ENCODE results near the gene CD209.
"Not testable (repeated sequence)": the region's sequence is repeated elsewhere in the genome, so short reads cannot be mapped to it uniquely, and the experiment has no call there.

CD209 gene

DNA sequence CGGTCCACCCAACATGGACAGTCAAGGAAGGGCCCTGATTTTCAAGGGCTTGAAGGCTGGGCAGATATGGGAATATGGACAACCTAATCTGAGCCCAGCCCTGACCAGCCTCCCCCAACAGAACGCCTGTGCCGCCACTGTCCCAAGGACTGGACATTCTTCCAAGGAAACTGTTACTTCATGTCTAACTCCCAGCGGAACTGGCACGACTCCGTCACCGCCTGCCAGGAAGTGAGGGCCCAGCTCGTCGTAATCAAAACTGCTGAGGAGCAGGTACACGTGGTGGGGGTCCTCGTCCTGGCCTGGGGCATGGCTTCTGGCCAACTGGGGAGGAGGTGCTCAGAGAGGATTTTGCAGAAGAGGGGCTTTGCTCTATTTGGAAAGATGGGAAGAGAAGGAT, 19.2 kb upstream of the CD209 start:
- no peak for DNase-seq

DNA sequence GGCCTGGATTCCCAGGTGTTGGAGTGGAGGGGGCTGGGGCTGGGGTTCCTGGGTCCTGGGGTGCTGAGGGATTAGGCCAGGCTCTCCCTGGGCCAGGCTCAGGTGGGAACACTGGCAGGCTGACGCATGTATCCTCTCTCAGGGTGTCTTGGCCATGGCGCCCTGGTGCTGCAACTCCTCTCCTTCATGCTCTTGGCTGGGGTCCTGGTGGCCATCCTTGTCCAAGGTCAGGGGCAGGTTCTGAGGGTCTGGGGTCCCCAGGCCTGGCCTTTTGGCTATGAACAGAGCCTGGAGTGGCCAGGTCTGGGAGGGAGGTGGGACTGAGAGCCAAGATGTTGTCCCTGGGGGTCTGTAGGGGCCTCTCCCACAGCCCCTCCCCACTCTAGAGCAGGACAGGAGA, 17.7 kb upstream of the CD209 start:
- DNase-seq: not testable (repeated sequence)

DNA sequence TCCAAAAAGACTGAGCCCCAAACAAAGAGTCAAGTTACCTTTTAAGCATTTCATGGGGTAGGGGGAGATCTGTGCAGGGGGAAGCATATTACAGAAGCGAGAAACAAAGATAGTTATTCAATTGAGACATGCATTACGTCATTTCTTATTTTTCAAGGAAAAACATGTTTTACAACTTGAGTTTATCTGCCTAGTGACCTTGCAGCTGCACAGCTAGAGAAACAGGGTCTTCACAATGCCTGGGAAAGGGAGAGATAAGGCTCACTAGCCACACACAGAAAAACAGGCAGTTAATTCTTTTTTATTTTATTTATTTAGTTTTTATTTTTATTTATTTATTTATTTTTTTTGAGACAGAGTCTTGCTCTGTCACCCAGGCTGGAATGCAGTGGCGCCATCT, 16.8 kb upstream of the CD209 start:
- not testable (repeated sequence) for DNase-seq

DNA sequence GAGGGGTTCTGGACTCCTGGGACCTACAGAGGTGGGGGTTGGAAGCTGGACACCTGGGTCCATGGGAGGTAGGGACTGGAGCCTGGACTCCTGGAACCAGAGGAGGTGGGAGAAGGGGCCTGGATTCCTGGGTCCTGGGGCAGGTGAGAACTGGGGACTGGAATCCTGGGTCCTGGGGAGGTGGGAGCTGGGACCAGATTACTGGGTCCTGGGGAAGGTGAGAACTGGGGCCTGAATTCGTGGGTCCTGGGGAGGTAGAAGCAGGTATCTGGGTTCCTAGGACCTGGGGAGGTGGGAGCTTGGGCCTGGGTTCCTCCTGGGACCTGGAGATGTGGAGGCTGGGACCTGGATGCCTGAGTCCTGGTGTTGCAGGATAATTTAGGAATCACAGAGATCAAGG, 16.4 kb upstream of the CD209 start:
- DNase-seq: no peak

DNA sequence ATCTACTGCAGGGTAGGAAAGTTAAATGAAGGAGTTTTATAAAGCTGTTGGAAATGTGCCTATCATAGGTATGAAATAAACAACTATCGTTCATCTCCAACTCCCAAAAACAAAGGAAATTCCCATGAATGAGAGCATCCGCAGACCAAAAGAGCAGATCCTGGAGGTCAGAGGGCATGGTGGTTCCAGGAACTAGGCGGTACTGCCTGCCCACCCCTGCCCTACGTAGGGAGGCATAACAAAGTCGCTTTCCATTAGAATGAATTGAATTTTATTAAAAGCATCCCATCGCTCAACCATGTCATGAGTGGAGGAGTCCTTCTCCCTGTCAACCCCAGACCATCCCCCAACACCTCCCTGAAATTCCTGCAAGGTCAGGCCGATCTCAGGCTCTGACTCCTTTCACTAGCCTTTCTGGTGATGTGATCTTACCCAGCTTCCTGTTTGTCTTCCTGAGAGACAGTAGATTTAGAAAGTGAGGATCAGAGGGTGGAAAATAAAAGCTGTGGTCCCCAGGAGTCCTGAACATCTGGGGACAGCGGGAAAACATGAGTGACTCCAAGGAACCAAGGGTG, 15.5 kb upstream of the CD209 start, which contains the start of gene CLEC4M:
Gene CLEC4M (plus strand): TSS at position 525 of the 575 bp plus-strand sequence. CDS start 24 bp downstream, at position 549.
- no peak for DNase-seq

DNA sequence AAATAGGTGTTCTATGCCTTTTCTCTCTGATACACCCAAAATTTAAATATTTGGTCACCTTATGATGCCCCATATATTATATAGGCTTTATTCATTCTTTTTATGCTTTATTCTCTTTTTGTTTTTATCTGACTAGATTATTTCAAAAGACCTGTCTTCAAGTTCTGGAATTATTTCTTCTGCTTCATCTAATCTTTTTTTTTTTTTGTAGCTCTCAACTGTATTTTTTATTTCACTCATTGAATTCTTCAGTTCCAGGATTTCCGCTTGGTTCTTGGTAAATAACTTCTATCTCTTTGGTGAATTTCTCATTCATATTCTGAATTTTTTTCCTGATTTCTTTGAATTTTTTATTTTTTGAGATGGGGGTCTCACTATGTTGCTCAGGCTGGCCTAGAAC, 11.8 kb upstream of the CD209 start:
- no peak for DNase-seq

DNA sequence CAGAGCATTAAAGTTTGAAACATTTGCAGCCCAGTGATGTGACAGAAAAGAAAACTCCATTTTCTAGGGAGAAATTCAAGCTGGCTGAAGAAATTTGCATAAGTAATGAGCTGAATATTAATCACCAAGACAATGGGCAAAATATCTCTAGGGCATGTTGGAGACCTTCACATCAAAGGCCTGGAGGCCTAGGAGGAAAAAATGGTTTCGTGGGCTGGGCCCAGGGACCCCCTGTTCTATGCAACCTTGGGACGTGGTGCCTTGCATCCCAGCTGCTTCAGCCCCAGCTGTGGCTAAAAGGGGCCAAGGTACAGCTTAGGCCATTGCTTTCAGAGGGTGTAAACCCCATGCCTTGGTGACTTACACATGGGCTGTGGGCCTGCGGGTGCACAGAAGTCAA, 10.0 kb upstream of the CD209 start:
- DNase-seq: no peak

DNA sequence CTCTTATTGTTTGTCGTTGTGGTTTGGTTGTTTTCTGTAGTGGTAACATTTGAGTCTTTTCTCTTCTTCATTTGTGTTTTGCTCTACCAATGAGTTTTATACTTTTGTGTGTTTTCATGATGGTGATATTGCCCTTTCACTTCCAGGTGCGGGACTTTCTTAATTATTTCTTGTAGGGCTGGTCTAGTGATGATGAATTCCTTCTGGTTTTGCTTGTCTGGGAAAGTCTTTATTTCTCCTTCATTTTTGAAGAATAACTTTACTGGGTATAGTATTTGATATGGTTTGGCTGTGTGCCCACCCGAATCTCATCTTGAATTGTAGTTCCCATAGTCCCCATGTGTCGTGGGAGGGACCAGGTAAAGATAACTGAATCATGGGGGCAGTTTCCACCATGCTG, 8.9 kb upstream of the CD209 start:
- DNase-seq: no peak

DNA sequence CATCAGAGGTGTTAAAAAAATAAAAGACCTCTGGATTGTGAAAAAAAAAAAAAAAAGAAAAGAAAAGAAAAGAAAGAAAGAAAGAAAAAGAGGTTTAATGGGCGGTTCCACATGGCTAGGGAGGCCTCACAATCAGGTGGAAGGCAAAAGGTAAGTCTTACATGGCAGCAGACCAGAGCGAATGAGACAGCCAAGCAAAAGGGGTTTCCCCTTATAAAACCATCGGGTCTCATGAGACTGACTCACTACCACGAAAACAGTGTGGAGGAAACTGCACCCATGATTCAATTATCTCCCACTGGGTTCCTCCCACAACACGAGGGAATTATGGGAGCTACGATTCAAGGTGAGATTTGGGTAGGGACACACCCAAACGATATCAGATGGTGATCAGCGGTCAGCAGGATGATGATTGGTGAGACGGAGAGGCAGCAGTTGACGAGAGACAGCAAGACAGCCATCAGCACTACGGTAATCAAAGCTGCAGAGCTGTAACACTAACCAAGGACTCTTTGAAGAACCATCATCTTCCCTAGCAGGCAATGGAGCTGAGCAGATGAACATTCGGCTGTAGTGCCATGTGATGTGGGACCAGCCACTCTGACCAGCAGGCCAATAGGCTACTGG, 3.9 kb upstream of the CD209 start:
- DNase-seq: peak; percentile 48

DNA sequence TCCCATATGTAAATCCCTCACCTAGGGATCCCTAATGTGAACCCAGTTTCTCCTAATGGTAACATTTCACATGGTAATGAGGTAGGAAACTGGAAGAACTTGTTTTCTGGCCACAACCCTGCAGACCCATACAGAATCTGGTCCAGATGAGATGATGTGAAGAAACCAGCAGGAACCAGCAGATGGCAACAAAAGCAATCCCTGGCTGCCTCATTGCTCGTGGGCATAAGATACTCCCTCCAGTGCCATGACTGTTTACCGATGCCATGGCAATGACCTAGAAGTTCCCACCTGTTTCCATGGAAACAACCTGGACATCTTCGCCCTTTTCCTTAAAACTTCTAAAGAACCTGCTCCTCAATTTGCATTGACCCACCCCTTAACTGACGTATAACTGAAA, 1.4 kb upstream of the CD209 start:
- no peak for DNase-seq

DNA sequence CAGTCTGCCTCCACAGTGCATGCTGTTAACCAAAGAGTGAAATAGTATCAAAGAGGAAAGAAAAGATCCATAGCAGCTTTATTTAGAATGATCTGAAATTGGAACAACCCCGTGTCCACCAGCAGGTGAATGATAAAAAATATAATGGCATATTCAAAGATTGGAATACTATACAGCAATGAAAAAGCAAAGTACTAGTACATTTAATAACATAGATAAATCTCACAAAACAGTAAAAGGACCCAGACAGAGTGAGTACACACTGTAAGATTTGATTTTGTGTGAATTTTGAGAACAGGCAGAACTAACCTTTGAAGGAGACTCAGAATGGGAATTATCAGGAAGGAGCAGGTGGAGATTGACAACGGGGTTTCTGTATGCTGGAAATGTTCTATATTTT, 837 bp upstream of the CD209 start:
- DNase-seq: no peak

DNA sequence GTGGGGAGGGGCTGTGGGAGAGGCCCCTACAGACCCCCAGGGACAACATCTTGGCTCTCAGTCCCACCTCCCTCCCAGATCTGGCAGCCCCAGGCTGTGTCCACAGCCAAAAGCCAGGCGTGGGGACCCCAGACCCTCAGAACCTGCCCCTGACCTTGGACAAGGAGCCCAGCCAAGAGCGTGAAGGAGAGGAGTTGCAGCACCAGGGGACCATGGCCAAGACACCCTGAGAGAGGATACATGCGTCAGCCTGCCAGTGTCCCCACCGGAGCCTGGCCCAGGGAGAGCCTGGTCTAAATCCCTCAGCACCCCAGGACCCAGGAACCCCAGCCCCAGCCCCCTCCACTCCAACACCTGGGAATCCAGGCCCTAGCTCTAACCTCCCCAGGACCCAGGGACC, 1.0 kb downstream of the CD209 start:
- DNase-seq: not testable (repeated sequence)

DNA sequence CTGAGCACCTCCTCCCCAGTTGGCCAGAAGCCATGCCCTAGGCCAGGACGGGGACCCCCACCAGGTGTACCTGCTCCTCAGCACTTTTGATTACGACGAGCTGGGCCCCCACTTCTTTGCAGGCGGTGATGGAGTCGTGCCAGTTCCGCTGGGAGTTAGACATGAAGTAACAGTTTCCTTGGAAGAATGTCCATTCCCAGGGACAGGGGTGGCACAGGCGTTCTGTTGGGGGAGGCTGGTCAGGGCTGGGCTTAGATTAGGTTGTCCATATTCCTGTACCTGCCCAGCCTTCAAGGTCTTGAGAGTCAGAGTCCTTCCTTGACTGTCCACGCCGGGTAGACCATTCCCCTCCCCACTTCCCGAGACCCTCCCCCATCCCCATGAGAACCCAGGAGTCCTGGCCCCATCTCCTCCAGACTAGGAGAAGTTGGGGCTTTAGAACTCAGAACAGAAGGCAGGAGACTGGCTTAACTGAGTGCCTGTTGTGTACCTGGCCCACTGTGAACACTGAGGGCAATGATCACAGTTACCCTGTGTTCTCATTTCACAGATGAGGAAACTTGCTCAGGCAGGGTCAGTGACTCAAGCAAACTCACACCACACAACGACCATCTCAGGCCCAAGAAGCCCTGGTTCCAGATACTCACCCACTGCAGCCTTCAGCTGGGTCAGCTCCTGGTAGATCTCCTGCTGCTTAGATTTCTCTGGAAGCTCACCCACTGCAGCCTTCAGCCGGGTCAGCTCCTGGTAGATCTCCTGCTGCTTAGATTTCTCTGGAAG, 2.3 kb downstream of the CD209 start:
- no peak for DNase-seq

DNA sequence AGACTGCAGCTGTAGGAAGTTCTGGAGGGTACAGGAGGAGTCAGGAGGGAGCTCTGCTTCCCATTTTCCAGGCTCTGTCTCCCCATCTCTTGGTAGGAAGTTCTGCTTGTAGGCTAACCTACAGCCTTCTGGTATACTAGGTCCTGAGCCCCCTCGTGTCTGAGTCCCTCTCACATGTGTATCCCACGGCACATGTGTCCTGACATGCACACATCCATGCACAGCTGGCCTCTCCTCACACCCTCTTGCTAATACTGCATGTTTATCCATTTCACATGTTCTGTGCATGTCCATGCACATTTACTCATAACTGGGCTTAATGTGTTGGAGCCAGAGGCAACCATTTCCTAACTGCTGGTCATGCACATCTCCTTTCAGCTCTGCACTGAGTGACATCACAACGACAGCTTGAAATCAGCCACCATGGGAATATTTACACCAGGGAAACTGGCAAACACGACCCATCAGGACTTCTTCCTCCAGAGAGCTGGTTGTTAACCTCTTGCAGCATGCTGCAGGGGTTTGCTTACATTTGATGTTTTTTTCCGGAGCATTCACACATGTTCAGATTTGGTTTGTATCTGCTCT, 3.0 kb downstream of the CD209 start:
- no peak for DNase-seq

DNA sequence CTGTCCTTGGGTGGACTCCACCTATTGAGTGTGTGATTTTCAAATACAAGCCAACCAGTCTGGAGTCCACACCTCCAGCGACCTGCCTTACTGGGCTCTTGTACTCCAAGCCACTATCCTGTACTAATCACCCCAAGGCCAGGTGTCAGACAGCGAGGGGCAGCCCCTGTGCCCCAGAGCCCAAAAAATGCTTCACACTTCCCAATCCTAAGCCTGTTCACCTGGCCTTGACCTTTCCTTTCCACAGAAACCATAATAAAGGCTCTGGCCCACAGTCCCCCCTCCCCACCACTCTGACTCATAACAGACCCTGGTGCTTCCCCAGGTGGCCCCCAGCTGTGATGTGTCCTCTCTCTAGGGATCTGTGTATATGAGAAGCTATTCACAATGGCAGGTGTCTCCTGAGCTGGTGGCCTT, 3.9 kb downstream of the CD209 start:
- no peak for DNase-seq

DNA sequence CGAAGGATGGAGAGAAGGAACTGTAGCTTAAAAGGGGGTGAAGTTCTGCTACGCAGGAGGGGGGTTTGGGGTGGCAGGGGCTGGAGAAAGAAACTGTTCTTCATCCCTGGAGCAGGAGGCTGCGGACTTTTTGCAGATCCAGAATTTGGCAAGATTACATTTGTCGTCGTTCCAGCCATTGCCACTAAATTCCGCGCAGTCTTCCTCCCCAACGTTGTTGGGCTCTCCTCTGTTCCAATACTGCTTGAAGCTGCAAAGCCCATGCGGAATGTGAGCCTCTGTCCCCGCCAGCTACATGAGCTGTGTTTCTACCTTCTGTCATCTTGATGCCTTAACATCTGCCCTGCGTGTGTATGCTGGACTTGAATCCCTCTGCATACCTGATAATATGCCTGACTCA, 4.3 kb downstream of the CD209 start:
- DNase-seq: no peak

DNA sequence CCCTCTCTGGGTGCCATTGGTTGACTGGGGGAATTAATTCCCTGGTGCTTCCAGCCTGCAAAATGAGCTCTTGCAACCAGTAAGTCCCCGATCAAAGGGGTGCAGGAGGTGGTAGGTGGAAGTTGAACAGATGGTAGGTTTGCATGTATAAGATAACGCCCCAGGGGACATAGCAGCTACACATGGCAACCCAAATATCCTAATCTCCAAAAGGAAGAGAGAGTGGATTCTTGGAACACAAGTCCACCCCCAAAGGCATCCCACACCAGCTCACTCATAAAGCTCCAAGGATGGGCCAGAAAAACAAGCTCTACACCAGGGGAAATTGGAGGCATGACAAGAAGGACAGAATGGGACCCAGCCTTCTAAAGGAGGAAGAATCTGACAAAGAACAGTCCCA, 4.8 kb downstream of the CD209 start:
- DNase-seq: no peak

DNA sequence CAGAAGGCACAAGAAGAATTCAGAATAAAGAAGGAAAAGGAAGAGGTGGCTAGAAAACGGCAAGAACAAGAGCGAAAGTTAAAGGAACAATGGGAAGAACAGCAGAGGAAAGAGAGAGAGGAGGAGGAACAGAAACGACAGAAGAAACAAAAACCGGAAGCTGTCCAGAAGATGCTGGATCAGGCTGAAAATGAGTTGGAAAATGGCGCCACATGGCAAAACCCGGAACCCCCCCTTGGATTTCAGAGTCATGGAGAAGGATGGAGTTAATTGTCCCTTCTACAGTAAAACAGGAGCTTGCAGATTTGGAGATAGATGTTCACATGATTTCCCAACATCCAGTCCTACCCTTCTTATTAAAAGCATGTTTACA, 6.7 kb downstream of the CD209 start:
- no peak for DNase-seq

DNA sequence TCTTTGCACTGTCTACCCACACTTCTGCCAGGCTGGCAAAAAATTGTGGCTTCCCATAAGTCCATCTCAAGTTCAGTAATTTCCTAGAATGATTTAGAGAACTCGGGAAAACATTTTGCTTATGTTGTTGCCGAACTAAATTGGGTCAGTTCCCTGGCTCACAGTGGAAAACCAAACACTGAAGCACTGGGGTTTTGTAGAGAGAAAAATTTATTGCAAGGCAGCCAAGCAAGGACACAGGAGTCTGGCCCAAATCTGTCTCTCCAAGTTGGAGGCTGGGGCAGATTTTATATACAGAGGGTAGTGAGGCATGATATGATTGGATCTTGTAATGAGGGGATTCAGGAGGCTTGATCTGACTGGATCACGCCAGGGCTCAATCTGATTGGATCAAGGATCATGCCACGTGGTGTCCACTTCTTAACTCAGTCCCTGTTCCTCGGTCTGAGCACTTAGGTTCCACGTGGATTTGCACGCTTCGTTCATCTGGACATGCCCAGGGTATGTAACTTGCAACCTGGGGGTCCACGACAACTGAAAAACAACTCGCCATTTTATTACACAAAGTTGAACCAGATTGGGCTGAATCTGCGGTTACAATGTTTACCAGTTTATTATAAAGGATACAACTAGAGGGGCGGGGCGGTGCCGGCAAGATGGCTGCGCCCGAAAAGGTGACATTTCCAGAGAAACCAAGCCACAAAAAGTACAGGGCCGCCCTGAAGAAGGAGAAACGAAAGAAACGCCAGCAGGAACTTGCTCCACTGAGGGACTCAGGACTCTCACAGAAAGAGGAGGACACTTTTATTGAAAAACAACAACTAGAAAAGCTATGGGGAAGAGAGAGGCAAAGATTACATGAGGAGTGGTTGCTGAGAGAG, 7.3 kb downstream of the CD209 start:
- no peak for DNase-seq

DNA sequence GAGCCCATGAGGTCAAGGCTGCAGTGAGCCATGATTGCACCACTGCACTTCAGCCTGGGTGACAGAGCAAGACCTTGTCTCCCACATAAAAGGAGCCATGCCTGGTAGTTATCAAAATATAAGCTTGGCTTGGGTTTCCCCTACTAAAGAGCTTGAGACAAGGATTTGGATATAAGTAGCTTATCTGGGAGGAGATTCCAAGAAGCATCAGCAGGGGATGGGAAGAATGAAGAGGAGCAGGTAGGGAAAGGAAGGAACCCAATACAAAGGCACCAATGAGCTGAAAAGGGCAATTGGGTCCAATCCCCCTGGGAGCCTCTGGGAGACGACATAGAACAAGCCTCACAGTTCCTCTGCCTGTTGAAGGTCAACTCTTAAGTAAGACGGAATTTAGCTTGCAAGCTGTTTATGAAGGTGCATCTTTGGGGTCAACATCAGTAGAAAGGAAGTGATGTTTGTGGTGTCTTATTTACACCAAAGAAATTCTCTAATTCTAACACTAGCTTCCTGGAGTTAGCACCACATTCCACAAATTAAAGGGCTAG, 8.1 kb downstream of the CD209 start:
- DNase-seq: no peak

DNA sequence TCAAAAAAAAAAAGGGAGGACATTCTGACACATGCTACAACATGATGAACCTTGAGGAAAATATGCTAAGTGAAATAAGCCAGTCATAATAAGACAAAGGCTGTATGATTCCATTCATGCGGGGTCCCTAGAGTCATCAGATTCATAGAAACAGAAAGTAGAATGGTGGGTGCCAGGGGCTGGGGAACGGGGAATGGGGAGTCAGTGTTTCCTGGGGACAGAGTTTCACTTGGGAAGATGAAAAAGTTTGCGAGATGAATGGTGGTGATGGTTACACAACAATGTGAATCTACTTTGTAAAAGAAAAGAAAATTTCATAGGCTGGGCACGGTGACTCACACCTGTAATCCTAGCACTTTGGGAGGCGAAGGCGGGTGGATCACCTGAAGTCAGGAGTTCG, 9.3 kb downstream of the CD209 start:
- no peak for DNase-seq

DNA sequence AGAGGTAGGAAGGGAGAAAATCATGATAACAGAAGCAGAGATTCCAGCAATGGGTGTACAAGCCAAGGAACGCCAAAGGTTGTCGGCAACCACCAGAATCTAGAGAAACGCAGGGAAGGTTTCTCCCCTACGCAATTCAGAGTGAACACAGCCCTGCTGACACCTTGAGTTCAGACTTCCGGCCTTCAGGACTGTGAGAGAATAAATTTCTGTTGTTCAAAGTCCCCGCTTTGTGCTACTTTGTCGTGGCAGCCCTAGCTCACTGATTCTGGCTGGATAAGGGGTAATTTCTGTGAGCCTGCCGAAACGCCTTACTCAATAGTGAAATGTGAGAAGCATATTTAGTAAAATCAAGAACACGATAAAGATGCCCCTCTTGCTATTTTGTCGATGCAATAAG, 10.1 kb downstream of the CD209 start:
- DNase-seq: no peak

DNA sequence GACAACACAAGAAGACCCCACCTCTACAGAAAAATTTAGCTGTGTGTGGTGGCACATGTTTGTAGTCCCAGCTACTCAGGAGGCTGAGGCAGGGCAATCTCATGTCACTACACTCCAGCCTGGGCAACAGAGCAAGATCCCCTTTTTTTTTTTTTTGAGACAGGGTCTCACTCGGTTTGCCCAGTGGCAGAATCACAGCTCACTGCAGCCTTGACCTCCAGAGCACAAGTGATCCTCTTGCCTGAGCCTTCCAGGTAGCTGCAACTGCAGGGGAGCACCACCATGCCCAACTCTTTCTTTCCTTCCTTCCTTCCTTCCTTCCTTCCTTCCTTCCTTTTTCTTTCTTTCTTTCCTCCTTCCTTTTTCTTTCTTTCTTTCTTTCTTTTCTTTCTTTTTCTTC, 11.2 kb downstream of the CD209 start:
- DNase-seq: no peak

All from CD4-positive, alpha-beta T cell treated with Interleukin-17A for 1 hour (primary cell).